ENCODE measurements around the gene ICOSLG. TPM values are rescaled to one million over a fixed set of nuclear protein-coding genes. Genes with fewer than 3 reads are reported as not detected.
"Not testable (repeated sequence)": the region's sequence is repeated elsewhere in the genome, so short reads cannot be mapped to it uniquely, and the experiment has no call there.

Gene ICOSLG
- total RNA-seq, 1 donor from 2014 or later, result 1.2 TPM

DNA sequence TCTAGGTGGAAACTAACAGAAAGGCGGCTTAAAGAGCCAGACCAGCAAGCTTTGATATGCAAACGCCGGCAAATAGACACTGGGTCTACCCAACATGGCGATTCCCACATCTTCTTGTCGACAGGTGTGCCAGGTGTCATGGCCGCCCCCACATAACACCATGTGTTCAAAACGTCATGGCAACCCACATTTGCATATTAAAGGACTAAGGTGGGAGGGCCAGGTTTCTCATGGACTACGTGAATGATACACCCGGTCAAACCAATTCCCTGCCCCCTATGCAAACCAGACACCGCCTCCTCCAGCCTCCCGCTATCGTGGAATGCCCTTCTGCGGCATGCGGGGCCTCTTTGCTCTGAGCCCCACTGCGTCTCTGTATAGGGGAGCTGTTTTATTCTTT is 41.3 kb downstream of the ICOSLG start:
- TF ChIP-seq, protein P1, sequence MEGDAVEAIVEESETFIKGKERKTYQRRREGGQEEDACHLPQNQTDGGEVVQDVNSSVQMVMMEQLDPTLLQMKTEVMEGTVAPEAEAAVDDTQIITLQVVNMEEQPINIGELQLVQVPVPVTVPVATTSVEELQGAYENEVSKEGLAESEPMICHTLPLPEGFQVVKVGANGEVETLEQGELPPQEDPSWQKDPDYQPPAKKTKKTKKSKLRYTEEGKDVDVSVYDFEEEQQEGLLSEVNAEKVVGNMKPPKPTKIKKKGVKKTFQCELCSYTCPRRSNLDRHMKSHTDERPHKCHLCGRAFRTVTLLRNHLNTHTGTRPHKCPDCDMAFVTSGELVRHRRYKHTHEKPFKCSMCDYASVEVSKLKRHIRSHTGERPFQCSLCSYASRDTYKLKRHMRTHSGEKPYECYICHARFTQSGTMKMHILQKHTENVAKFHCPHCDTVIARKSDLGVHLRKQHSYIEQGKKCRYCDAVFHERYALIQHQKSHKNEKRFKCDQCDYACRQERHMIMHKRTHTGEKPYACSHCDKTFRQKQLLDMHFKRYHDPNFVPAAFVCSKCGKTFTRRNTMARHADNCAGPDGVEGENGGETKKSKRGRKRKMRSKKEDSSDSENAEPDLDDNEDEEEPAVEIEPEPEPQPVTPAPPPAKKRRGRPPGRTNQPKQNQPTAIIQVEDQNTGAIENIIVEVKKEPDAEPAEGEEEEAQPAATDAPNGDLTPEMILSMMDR (IDR thresholded peaks at IDR 0.05; ENCODE audit: unreplicated experiment), result no peak
- H3K9me3 Mint-ChIP-seq (ENCODE audit: unreplicated experiment), result no peaks in the 10 kb centered on the region
- H3K36me3 Mint-ChIP-seq (ENCODE audit: low read depth, unreplicated experiment), result no peaks in the 10 kb centered on the region
- no peaks in the 10 kb centered on the region for H3K27me3 Mint-ChIP-seq (ENCODE audit: unreplicated experiment)
- H3K27ac Mint-ChIP-seq (ENCODE audit: unreplicated experiment), result no peak overlapping the region
- no peak overlapping the region for H3K4me3 Mint-ChIP-seq (ENCODE audit: unreplicated experiment)
- DNase-seq (ENCODE audit: low spot score), result no peak
- no peaks in the 10 kb centered on the region for H3K4me1 Mint-ChIP-seq (ENCODE audit: unreplicated experiment)

DNA sequence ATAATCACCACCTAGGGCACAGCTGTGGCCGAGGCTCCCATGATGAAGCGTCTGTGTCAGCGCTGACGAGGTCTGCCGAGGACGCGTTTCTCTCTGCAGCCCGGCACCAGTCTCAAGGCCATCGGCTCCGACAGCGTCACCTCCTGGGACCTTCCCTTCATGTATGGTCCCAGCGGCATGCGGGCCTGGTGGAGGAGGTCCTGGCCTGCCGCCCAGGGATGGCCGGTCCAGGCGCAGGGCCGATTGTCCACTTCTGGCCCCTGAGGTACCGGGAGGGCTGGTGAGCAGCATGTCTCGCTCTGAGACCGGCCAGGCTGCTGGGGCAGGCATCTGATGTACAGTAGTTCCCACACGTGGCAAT is 43.6 kb downstream of the ICOSLG start:
- DNase-seq (ENCODE audit: low spot score); H3K27me3 Mint-ChIP-seq (ENCODE audit: unreplicated experiment); H3K4me1 Mint-ChIP-seq (ENCODE audit: unreplicated experiment); H3K36me3 Mint-ChIP-seq (ENCODE audit: low read depth, unreplicated experiment); H3K27ac Mint-ChIP-seq (ENCODE audit: unreplicated experiment); H3K9me3 Mint-ChIP-seq (ENCODE audit: unreplicated experiment); H3K4me3 Mint-ChIP-seq (ENCODE audit: unreplicated experiment): not testable (repeated sequence)

DNA sequence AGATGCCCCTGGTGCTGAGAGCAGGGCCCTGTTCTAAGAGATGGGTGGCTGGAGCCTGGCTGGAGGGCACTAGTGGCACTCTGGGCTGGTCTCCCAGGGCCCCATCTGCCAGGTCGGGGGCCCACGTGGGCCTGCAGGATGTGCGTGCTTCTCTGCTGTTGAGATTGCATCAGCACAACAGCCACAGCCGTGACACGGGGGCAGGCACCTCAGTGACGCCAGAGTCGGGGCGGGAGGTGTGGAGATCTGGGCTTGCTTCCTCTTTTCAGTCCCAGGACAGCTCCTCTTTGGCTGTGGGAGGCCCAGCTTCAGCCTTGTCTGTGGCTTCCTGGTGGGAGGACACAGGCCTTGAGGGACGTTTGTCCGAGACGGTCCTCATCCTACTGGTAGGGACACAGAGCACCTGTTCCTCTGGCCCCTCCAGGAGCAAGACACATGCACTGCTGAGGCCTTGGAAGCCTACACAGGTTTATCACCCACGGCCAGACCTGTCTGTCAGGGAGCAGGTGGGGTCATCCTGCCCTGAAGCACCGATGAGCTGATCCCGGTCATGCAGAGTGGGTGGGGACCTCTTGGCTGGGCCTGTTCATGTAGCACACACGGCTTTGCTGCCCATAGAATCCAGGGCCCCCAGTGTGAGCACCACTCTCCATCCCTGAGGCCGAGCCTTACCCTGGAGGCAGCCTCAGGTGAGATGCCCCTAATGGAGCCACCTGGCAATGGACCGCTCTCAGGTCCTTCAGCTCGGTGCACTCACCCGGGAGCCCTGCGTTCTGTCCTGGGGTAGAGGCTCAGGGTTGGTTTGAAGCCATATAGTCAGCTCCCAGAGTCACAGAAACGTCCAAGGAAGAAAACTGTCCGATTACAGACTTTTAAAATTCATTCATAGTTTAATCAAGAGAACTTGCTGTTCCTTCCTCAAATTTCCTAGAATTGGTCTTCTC is 44.3 kb downstream of the ICOSLG start:
- H3K27me3 Mint-ChIP-seq (ENCODE audit: unreplicated experiment); H3K27ac Mint-ChIP-seq (ENCODE audit: unreplicated experiment); H3K36me3 Mint-ChIP-seq (ENCODE audit: low read depth, unreplicated experiment); DNase-seq (ENCODE audit: low spot score); H3K4me1 Mint-ChIP-seq (ENCODE audit: unreplicated experiment); H3K9me3 Mint-ChIP-seq (ENCODE audit: unreplicated experiment); H3K4me3 Mint-ChIP-seq (ENCODE audit: unreplicated experiment): not testable (repeated sequence)

DNA sequence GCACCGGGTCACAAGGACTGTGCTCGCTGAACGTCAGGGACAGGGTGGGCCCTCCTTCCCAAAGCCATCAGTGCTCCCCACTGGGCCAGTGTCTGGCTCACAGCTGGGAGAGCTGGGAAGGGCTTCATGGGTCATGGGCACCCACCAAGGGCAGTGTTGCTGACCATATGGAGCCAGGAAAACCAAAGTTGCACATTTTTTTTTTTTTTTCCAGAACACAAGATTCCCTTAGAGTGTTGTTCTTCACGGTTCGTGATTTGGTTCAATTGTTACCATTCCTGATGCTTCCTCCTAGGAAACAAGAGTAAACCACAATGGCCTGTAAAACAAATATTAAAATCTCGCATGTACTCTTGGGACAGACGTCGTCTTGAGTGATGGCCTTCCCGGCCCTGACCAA is 45.9 kb downstream of the ICOSLG start:
- not testable (repeated sequence) for H3K27me3 Mint-ChIP-seq (ENCODE audit: unreplicated experiment); H3K9me3 Mint-ChIP-seq (ENCODE audit: unreplicated experiment)

DNA sequence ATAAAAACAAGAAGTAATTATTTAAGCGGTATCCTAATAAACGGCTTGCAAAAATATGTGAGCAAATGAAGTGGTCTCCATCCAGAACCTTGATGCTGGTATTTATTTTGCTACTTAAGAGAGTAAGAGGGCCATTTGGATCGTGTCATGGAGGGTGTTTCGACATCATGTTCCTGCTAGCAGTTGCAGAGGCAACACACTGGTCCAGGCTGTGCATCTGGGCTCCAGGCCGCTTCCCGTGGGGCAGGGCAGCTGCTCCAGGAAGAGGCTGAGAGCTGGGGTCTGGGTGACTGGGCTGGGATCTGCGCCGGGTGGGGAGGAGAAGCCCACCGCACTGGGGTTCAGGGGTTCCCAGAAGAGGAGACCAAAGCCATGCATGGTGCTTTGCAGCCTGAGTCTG is 46.3 kb downstream of the ICOSLG start:
- DNase-seq (ENCODE audit: low spot score); H3K9me3 Mint-ChIP-seq (ENCODE audit: unreplicated experiment); H3K4me3 Mint-ChIP-seq (ENCODE audit: unreplicated experiment); H3K4me1 Mint-ChIP-seq (ENCODE audit: unreplicated experiment); H3K36me3 Mint-ChIP-seq (ENCODE audit: low read depth, unreplicated experiment); H3K27ac Mint-ChIP-seq (ENCODE audit: unreplicated experiment); H3K27me3 Mint-ChIP-seq (ENCODE audit: unreplicated experiment): not testable (repeated sequence)

More for the DNA sequence above, 45.9 kb downstream of the ICOSLG start:
- not testable (repeated sequence) for H3K4me1 Mint-ChIP-seq (ENCODE audit: unreplicated experiment); DNase-seq (ENCODE audit: low spot score); H3K27ac Mint-ChIP-seq (ENCODE audit: unreplicated experiment); H3K36me3 Mint-ChIP-seq (ENCODE audit: low read depth, unreplicated experiment); H3K4me3 Mint-ChIP-seq (ENCODE audit: unreplicated experiment)

DNA sequence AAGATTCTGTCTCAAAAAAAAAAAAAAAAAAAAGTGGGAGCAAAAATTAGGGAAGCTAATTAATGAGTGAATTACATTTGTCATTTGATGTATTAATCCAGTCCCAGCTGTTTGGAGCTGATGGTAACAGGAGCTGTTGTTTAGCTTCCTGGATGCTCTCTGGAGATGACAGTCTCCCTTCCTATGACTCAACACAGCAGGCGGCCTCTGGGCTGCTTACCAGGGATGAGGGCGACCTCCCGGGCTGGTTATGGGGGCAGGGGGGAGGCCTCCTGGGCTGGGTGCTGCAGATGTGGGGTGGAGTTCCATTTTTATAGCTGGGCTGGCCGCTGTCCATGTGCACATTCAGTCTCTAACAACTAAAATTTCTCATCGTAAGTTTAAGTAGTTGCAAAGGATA is 47.6 kb downstream of the ICOSLG start:
- H3K27ac Mint-ChIP-seq (ENCODE audit: unreplicated experiment); H3K36me3 Mint-ChIP-seq (ENCODE audit: low read depth, unreplicated experiment); H3K9me3 Mint-ChIP-seq (ENCODE audit: unreplicated experiment); H3K4me3 Mint-ChIP-seq (ENCODE audit: unreplicated experiment); DNase-seq (ENCODE audit: low spot score); H3K4me1 Mint-ChIP-seq (ENCODE audit: unreplicated experiment); H3K27me3 Mint-ChIP-seq (ENCODE audit: unreplicated experiment): not testable (repeated sequence)

DNA sequence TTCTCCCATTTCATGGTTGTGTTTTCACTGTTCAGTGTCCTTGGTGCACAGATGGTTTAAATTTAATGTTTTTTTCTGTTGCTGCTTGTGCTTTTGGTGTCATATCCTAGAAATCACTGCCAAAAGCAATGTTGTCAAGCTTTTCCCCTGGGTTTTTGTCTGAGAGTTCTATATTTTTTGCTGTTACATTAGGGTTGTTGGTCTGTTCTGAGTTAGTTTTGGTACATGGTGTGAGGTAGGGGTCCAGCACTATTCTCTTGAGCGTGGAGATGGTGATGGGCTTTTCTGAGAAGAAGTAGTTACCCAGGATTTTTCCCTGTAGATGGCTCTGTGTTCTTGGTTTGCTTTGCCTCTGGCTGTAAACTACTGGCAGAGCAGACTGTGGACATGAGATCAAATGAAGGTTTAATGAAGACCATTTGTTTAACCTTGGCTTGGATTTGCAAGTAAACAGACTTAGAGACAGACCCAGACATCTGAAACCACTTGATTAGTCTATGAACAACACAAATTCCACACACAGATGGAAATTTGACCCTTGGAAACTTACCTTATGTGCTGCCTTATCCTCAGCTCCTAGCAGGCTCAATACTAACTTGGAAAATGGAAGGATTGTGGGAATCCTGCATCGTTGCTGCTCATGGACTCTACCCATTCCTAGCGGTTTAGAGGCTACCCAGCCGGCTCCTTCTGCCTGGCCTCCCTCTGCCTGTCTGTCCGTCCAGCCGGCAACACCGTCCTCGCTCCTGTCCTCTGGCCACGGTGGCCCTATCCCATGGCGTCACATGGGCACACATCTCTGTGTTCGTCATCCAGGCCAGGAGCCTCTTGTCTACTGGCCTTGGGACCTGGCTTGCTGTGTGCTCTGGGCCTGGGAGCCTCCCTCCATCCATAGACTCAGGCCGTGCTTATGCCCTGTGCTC is 50.1 kb downstream of the ICOSLG start:
- not testable (repeated sequence) for H3K9me3 Mint-ChIP-seq (ENCODE audit: unreplicated experiment); H3K27me3 Mint-ChIP-seq (ENCODE audit: unreplicated experiment); H3K27ac Mint-ChIP-seq (ENCODE audit: unreplicated experiment); H3K4me1 Mint-ChIP-seq (ENCODE audit: unreplicated experiment); H3K4me3 Mint-ChIP-seq (ENCODE audit: unreplicated experiment); H3K36me3 Mint-ChIP-seq (ENCODE audit: low read depth, unreplicated experiment); DNase-seq (ENCODE audit: low spot score)

DNA sequence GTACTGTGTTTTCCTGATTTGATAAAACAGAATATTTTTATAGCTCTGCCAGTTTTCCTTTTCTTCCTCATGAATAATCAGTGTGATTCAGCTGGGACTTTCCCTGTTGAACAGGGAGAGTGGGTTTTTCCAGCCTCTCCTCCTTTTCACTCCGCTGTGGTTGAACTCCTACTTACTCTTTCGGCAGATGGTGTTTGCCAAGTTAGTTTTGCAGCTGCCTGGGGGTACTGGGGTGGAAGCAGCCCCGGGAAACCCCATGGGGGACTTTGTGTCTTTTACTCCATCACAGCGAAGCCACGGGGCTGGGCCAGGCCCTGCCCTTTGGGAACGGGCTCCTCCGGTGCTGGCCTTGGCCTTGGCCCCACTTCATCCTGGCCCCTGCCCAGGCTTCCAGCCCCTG is 55.9 kb downstream of the ICOSLG start:
- H3K4me1 Mint-ChIP-seq (ENCODE audit: unreplicated experiment); H3K4me3 Mint-ChIP-seq (ENCODE audit: unreplicated experiment); DNase-seq (ENCODE audit: low spot score); H3K27ac Mint-ChIP-seq (ENCODE audit: unreplicated experiment); H3K36me3 Mint-ChIP-seq (ENCODE audit: low read depth, unreplicated experiment); H3K27me3 Mint-ChIP-seq (ENCODE audit: unreplicated experiment); H3K9me3 Mint-ChIP-seq (ENCODE audit: unreplicated experiment): not testable (repeated sequence)

DNA sequence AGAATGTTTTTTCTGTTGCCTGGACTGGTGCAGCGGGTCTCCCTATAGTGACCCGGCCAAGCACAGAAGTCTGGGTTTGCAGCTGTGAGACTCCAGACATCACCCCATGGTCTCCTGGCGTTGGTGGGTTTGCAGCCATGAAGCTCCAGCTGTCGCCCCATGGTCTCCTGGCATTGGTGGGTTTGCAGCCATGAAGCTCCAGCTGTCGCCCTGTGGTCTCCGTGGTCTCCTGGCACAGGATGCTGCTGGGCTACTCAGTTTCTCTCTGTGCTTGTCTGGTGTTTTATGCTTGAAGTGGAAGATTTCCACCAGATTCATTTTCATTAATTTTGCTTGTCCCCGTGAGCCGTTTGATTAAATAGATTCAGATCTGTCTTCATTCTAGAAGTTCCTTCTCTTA is 58.5 kb downstream of the ICOSLG start:
- H3K36me3 Mint-ChIP-seq (ENCODE audit: low read depth, unreplicated experiment); H3K27me3 Mint-ChIP-seq (ENCODE audit: unreplicated experiment); H3K27ac Mint-ChIP-seq (ENCODE audit: unreplicated experiment); H3K4me3 Mint-ChIP-seq (ENCODE audit: unreplicated experiment); H3K4me1 Mint-ChIP-seq (ENCODE audit: unreplicated experiment); H3K9me3 Mint-ChIP-seq (ENCODE audit: unreplicated experiment); DNase-seq (ENCODE audit: low spot score): not testable (repeated sequence)

DNA sequence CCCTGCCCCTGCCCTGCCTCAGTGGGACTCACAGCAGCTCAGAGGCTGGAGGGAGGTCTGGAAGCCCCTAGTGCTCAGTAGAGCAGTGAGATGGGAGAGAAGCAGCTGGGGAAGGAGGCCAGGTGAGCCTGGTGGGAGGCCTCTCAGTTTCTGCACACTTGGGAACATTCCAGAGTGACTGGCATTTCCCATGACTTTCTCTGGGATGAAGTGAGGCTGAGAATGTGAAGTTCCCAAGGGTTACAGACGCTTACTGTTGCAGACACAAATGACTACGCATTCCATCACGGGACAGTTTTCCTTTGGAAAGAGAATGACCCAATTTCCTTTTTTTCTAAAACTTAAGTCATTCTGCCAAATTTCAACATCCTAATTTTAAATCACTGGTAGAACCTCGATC is 59.2 kb downstream of the ICOSLG start:
- H3K27me3 Mint-ChIP-seq (ENCODE audit: unreplicated experiment); H3K36me3 Mint-ChIP-seq (ENCODE audit: low read depth, unreplicated experiment); H3K4me1 Mint-ChIP-seq (ENCODE audit: unreplicated experiment); H3K9me3 Mint-ChIP-seq (ENCODE audit: unreplicated experiment); H3K4me3 Mint-ChIP-seq (ENCODE audit: unreplicated experiment); H3K27ac Mint-ChIP-seq (ENCODE audit: unreplicated experiment); DNase-seq (ENCODE audit: low spot score): not testable (repeated sequence)

DNA sequence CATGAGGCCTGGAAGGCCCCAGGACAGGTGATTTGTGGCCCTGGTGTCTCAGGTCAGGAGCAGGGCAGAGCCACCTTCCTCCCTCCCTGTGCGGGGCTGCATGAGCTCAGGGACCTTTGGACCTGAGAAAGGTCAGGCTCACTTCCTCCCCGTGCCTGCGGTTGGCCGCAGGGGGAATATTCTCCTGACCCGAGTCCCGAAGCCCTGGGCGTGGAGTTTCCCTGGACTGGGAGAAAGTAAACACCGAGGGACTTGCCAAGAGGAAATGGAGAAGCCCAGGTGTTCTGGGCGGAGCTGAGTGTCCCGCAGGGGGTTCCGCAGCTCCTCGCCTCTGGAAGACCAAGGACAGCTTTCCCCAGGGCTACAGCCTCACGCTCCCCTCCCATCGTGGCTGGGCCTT is 64.6 kb downstream of the ICOSLG start:
- H3K9me3 Mint-ChIP-seq (ENCODE audit: unreplicated experiment); H3K27ac Mint-ChIP-seq (ENCODE audit: unreplicated experiment); DNase-seq (ENCODE audit: low spot score); H3K36me3 Mint-ChIP-seq (ENCODE audit: low read depth, unreplicated experiment); H3K4me3 Mint-ChIP-seq (ENCODE audit: unreplicated experiment); H3K27me3 Mint-ChIP-seq (ENCODE audit: unreplicated experiment); H3K4me1 Mint-ChIP-seq (ENCODE audit: unreplicated experiment): not testable (repeated sequence)
